Kidney capillary endothelial cell (primary cell): ENCODE measurements around the gene CPEB1.
"Not testable (repeated sequence)": the region's sequence is repeated elsewhere in the genome, so short reads cannot be mapped to it uniquely, and the experiment has no call there.

ENCODE experiments used
- DNase-seq: peaks from one replicate; pipeline ENCODE4 v3.0.0-alpha.2; 2018; ENCODE audit warnings: low spot score

The CPEB1 gene

GRCh38 chr15:82649226-82649999 lies 2.2 kb upstream of the CPEB1 start:
- no peak for DNase-seq

GRCh38 chr15:82648257-82649103 lies 1.3 kb upstream of the CPEB1 start:
- DNase-seq, result no peak

GRCh38 chr15:82647835-82648256 lies 683 bp upstream of the CPEB1 start:
- no peak for DNase-seq

DNA sequence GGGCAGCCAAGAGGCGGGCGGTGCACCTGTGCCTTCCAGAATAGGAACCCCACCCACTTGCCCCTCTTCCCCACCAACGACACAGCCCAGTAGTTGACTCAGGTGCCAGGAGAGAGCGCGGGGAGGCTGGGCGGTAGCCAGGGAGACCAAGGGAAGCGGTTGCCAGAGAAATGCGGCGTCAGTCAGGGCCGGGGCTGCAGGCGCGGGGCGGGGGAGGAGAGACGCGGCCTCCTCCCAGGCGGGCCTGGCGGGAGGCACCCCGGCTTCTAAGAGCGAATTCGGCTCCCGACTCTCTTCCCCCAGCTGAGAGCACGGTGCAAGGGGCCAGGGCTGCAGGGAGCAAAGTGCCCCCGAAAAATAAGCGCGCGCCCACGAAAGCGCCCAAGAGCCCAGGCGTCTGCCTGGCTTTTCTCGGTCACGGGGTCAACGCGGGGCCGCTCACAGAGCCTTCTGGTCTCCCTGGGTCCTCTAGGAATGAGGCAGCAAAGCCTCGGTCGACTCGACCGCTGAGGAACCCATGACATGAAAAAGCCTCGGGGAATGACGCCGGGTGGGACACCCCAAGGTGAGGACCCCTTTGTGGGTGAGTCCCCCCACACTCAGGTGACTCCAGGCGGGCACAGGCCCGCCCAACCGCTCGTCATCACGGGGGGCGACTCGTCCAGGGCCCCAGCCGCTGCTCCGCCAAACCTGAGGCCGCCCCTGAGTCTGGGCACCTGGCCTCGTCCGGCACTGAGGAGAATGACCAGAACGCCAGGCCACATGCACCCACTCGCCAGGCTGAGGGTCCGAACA lies 716 bp downstream of the CPEB1 start:
- DNase-seq, result no peak

DNA sequence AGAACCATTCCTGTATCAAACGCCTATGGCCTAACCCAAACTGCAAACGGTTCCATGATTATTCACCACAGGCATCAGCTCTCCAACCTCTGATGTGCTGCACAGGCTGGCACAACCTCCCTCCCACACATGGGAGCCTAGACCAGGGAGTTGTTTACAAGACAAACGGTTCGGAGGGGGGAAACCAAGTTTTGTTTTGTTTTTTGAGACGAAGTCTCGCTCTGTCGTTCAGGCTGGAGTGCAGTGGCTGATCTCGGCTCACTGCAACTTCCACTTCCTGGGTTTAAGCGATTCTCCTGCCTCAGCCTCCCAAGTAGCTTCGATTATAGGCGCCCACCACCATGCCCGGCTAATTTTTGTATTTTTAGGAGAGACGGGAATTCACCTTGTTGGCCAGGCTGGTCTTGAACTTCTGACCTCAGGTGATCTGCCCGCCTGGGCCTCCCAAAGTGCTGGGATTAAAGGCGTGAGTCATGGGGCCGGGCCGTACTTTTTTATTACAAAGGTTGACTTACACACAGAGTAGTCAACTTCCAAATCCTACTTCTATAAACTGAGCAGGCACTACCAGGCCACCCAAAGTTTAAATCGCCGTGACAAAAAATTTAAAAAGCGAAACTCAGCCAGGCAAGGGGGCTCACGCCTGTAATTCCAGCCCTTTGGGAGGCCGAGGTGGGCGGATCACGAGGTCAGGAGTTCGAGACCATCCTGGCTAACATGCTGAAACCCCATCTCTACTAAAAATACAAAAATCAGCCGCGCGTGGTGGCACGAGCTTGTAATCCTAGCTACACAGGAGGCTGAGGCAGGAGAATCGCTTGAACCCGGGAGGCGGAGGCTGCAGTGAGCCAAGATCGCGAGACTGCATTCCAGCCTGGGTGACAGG lies 2.0 kb downstream of the CPEB1 start:
- not testable (repeated sequence) for DNase-seq

- no peak for DNase-seq
These were observed 3.2 kb downstream of the CPEB1 start for GRCh38 chr15:82643992-82644391.

DNA sequence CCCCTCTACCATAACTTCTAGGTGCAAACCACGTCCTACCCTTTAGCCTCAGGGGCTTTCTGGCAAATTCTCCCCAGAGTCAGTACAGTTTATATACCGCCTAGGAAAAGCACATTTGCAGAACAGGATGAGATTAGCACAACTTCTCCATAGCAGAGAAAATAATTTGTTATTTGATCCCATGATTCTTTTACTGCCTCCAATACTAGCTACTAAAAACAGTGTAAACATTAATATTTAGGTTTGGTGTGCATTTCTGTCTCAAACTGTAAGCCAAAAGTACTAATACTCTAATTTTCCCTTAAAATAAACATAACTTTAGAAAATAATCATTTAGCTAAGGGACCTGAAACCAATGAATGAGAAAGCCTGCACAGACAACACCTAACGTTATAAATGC lies 4.5 kb downstream of the CPEB1 start:
- no peak for DNase-seq

DNA sequence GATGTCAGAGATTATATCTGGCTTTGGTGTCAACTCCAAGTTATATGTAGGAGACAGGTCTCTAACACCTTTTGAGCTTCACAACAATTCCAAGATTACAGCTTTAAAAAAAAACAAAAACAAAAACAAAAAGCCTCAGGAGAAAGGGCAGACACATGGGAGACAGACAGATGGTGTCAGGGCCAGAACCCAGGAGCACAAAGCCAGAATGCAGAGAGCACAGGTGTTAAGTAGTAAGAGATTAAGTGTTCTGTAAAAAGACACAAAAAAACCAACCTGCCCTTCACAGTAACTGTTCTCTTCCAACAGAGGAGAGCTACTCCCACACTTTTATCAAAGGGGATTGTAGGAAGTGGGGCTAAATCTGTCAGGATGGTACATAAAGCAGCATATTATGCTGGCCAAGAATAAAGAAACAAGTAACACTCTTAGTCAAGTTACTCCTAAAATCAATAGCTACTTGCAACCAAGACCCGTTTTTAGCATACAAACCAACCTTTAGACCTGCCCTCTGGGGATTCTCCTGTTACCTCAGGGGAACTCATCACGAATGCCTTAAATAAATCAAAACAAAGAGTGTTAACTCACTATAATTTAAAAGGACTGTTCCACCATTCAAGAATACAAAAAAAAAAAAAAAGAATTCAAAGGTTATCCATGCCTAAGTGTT lies 5.9 kb downstream of the CPEB1 start:
- DNase-seq, result no peak

DNA sequence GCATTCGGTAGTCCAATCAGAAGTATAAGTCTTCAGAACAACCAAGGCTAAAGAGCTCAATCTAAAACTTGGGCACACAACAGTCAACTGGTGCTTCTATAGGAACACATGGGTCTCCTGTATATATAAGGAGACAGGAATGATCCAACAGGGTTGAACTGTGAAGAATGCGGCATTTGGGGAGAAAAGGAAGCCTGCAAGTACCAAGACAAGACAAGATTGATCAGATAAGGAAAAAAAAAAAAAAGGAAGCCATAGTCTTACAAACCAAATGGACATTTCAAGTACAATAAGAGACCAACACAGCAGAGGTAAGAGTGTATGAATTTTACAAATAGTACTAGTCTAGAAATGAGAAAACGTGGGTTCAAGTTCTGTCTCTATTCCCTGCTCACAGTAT lies 6.5 kb downstream of the CPEB1 start:
- DNase-seq, result no peak

DNA sequence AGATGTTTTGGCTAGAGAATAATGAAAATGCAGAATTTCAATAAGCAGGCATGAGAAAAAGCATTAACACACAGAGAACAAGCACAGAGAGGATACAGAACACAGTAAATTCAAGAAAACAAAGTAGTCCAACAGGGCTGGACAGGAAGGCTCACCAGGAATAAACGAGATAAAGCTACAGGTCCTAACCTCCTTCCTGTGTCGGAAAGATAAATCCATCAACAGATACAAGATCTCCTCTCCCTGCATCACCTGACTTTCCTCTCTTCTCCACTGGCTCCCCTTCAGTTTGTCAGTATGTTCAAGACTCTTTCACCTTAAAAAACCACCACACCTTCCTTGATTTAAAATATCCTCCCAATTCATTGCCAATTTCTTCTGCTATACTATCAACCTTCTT lies 11.4 kb downstream of the CPEB1 start:
- no peak for DNase-seq

DNA sequence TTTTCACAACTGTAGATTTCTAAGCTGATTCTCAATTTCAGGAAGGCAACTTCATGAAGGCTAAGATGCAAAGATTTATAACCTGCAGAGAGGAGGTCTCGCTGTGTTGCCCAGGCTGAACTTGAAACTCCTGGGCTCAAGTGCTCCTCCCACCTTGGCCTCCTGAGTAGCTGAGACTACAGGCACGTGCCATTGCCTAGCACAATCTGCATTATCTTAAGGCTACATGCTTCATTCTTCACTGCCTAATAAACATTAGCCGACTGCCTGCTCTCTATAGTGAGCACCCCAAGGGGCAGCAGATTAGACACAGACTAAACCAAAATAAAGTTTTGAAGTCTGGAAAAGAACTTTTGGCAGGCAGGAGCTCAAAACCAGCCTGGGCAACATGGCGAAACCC lies 17.1 kb downstream of the CPEB1 start:
- DNase-seq, result no peak

- no peak for DNase-seq
These were observed 22.0 kb downstream of the CPEB1 start for GRCh38 chr15:82625136-82625535.

GRCh38 chr15:82624438-82624837 lies 22.7 kb downstream of the CPEB1 start:
- DNase-seq, result no peak

DNA sequence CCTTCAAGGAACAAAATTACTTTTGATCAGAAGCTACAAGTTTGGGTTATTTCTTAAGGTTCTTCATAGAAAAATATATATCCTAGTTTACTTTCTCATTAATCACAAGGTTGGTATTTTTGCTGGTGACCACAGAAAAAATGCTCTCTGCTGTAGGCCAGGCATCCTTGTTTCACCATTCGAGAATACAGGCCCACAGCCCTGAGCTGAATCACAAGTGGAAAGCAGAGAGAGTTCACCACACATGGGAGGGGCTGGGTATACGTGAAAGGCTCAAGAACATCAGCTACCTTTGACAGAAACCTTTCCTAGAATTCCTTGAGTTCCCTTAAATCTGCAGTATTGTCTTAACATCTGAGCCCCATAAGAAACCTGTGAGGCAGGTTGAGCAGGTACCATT lies 23.2 kb downstream of the CPEB1 start:
- no peak for DNase-seq

DNA sequence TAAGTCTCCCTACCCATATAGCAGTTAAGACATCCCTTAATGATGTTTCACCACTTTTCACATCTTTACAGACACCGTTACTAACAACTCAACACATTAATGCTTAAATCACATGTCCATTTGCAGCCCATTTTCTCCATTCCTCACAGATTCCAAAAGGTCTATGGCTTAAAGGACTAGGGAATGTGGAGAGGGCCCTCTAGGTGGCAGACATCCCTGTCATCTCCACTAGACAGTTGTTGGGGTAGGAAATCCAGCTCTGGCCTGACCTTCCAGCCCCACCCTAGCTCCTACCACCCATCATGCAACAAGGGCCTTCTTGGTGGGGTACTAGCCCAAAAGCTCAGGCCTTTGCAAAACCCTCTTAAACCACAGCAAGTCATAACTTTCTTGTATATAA lies 25.2 kb downstream of the CPEB1 start:
- no peak for DNase-seq

GRCh38 chr15:82613747-82614146 lies 33.4 kb downstream of the CPEB1 start:
- DNase-seq, result no peak

GRCh38 chr15:82611348-82611747 lies 35.8 kb downstream of the CPEB1 start:
- DNase-seq, result no peak

GRCh38 chr15:82602195-82602594 lies 45.0 kb downstream of the CPEB1 start:
- DNase-seq, result no peak

- DNase-seq, result no peak
These were observed 47.3 kb downstream of the CPEB1 start for GRCh38 chr15:82599862-82600261.

GRCh38 chr15:82597815-82598214 lies 49.3 kb downstream of the CPEB1 start:
- DNase-seq, result no peak

GRCh38 chr15:82595766-82596165 lies 51.4 kb downstream of the CPEB1 start:
- DNase-seq, result no peak
